ENCODE measurements around the gene TUBB.

DNA sequence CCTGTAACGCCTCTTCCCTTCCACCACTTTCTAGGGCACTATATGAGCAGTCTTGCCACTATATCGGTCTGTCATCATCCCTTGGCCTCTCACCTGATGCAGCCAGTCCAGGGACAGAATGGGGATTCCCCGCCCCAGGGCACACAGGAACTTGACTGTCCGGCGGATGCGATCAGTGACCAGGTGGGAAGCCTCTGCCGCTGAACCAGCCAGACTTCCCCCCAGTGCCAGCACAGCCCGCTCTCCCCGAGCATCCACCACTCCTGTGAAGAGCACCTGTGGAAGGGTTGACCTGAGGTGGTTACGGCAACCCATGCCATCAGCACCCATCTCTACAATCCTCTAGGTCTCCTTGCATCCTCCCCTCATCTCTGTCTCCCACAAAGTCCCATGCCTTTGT lies 17.1 kb upstream of the TUBB start:
- TF ChIP-seq, protein P1, sequence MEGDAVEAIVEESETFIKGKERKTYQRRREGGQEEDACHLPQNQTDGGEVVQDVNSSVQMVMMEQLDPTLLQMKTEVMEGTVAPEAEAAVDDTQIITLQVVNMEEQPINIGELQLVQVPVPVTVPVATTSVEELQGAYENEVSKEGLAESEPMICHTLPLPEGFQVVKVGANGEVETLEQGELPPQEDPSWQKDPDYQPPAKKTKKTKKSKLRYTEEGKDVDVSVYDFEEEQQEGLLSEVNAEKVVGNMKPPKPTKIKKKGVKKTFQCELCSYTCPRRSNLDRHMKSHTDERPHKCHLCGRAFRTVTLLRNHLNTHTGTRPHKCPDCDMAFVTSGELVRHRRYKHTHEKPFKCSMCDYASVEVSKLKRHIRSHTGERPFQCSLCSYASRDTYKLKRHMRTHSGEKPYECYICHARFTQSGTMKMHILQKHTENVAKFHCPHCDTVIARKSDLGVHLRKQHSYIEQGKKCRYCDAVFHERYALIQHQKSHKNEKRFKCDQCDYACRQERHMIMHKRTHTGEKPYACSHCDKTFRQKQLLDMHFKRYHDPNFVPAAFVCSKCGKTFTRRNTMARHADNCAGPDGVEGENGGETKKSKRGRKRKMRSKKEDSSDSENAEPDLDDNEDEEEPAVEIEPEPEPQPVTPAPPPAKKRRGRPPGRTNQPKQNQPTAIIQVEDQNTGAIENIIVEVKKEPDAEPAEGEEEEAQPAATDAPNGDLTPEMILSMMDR (IDR thresholded peaks at IDR 0.05 in 2 of 3, conservative IDR thresholded peaks at IDR 0.05 in 1 of 3; ENCODE audit: borderline replicate concordance in 1 of 3, insufficient read depth in 1 of 3, low read depth in 2 of 3, low read length in 2 of 3) = no peak
- TF ChIP-seq POLR2A (IDR thresholded peaks at IDR 0.05; ENCODE audit: borderline replicate concordance, extremely low read depth, insufficient read depth, insufficient read length) (no peak), EZH2phosphoT487 (IDR thresholded peaks at IDR 0.05; ENCODE audit: borderline replicate concordance) (no peak), RAD21 (IDR thresholded peaks at IDR 0.05; ENCODE audit: low read depth) (no peak), CEBPB (IDR thresholded peaks at IDR 0.05; ENCODE audit: low read depth) (no peak), ELF1 (IDR thresholded peaks at IDR 0.05; ENCODE audit: borderline replicate concordance, low read depth) (no peak), JUND (IDR thresholded peaks at IDR 0.05) (no peak), EZH2 (IDR thresholded peaks at IDR 0.05) (no peak)
- TF ChIP-seq, protein P2, sequence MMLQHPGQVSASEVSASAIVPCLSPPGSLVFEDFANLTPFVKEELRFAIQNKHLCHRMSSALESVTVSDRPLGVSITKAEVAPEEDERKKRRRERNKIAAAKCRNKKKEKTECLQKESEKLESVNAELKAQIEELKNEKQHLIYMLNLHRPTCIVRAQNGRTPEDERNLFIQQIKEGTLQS (IDR thresholded peaks at IDR 0.05) = no peak

Measured in HCT116 (cell line).